Measurements from ENCODE around the gene LRRN3.

The LRRN3 gene

GRCh38 chr7:111115966-111116365 lies 25.0 kb downstream of the LRRN3 start:
- no peak for DNase-seq (ENCODE audit: low read depth)
- H3K4me3 ChIP-seq (ENCODE audit: low read depth, low read length): no peak overlapping the region
- in situ Hi-C loops (cut with HindIII; ENCODE audit: low sequenced_read_pairs): no loop called here
- no peak for TF ChIP-seq CTCF (IDR thresholded peaks at IDR 0.05; ENCODE audit: low read depth, low read length, missing control alignments)

- no peak overlapping the region for H3K4me3 ChIP-seq (ENCODE audit: low read depth, low read length)
- in situ Hi-C loops (cut with HindIII; ENCODE audit: low sequenced_read_pairs): no loop called here
- no peak for TF ChIP-seq CTCF (IDR thresholded peaks at IDR 0.05; ENCODE audit: low read depth, low read length, missing control alignments)
- no peak for DNase-seq (ENCODE audit: low read depth)
Measured at GRCh38 chr7:111126987-111127386, 36.1 kb downstream of the LRRN3 start.

- TF ChIP-seq CTCF (IDR thresholded peaks at IDR 0.05; ENCODE audit: low read depth, low read length, missing control alignments): no peak
- no peak overlapping the region for H3K4me3 ChIP-seq (ENCODE audit: low read depth, low read length)
- DNase-seq (ENCODE audit: low read depth): no peak
- in situ Hi-C loops (cut with HindIII; ENCODE audit: low sequenced_read_pairs): no loop called here
Measured at GRCh38 chr7:111129435-111129834, 38.5 kb downstream of the LRRN3 start.

GRCh38 chr7:111132833-111133232 lies 41.9 kb downstream of the LRRN3 start:
- no peak for DNase-seq (ENCODE audit: low read depth)
- in situ Hi-C loops (cut with HindIII; ENCODE audit: low sequenced_read_pairs): no loop called here
- no peak for TF ChIP-seq CTCF (IDR thresholded peaks at IDR 0.05; ENCODE audit: low read depth, low read length, missing control alignments)
- H3K4me3 ChIP-seq (ENCODE audit: low read depth, low read length): no peak overlapping the region

- no peak for TF ChIP-seq CTCF (IDR thresholded peaks at IDR 0.05; ENCODE audit: low read depth, low read length, missing control alignments)
- DNase-seq (ENCODE audit: low read depth): no peak
- no peak overlapping the region for H3K4me3 ChIP-seq (ENCODE audit: low read depth, low read length)
- in situ Hi-C loops (cut with HindIII; ENCODE audit: low sequenced_read_pairs): no loop called here
Measured at GRCh38 chr7:111137296-111138192, 46.6 kb downstream of the LRRN3 start.

- in situ Hi-C loops (cut with HindIII; ENCODE audit: low sequenced_read_pairs): no loop called here
- H3K4me3 ChIP-seq (ENCODE audit: low read depth, low read length): no peak overlapping the region
- no peak for TF ChIP-seq CTCF (IDR thresholded peaks at IDR 0.05; ENCODE audit: low read depth, low read length, missing control alignments)
- no peak for DNase-seq (ENCODE audit: low read depth)
Measured at GRCh38 chr7:111138193-111138569, 47.3 kb downstream of the LRRN3 start.
